EL (cell line): ENCODE results near the gene TMEM178A.

Source experiments
- DNase-seq: peaks from one replicate; pipeline ENCODE4 v3.0.0-alpha.2; 2016

TMEM178A gene

GRCh38 chr2:39762448-39762847, 96.7 kb downstream of the TMEM178A start:
- DNase-seq = no peak
